OCI-LY3 (cell line): ENCODE measurements around the gene SRF.

Experiments used
- CTCF ChIP-seq: fragments of 200-600, 300-600 bp; sonication (generic); IDR thresholded peaks from 2 replicates; pipeline ENCODE4 v1.5.1; 2014; ENCODE audit warnings: antibody characterized with exemption, low read length, low read depth
- EZH2phosphoT487 ChIP-seq: fragments of 200-600 bp; shearing (Covaris generic); IDR thresholded peaks from 2 replicates; pipeline ENCODE4 v1.6.1; 2018; ENCODE audit warnings: antibody characterized with exemption, mixed run types, low read depth

- no peak for TF ChIP-seq CTCF
- no peak for TF ChIP-seq EZH2phosphoT487
Observed at GRCh38 chr6:43180985-43181384, 9.9 kb downstream of the SRF start.
